Ovary (tissue), 9 donors: ENCODE measurements around the gene ZBED4. TPM values are rescaled to one million over a fixed set of nuclear protein-coding genes. Genes with fewer than 3 reads are reported as not detected.

Source experiments
- DNase-seq, 5 donors: peaks; one replicate each; pipeline ENCODE4 v3.0.0-alpha.2; 2019 to 2020
- H3K27ac ChIP-seq, 2 donors: fragments of 200-600 bp; one replicate each; pipeline versions ENCODE4 v1.5.1 to v1.8.0; 2019 to 2022
- H3K27me3 ChIP-seq: fragments of 200-600 bp; one replicate; pipeline ENCODE4 v1.8.0; 2022
- H3K36me3 ChIP-seq: fragments of 200-600 bp; sonication (generic); one replicate; pipeline ENCODE4 v1.5.1; 2019
- H3K4me1 ChIP-seq: one replicate; pipeline ENCODE4 v1.8.1; 2013; ENCODE audit warnings: mild to moderate bottlenecking, moderate library complexity; ENCODE audit not compliant: insufficient read depth
- H3K4me3 ChIP-seq: fragments of 200-600 bp; sonication (generic); one replicate; pipeline ENCODE4 v1.5.1; 2017
- H3K9me3 ChIP-seq, 2 donors: fragments of 200-600 bp in 1 of 2; sonication (generic) in 1 of 2; one replicate each; pipeline versions ENCODE4 v1.5.1 to v1.8.1; 2013 to 2019; ENCODE audit warnings: mild to moderate bottlenecking in 1 of 2, moderate library complexity in 1 of 2
- EP300 ChIP-seq: sonication (generic); formaldehyde crosslinking; IDR thresholded peaks from one replicate; pipeline ENCODE4 v1.6.1; 2017; ENCODE audit warnings: antibody characterized with exemption
- POLR2A ChIP-seq: fragments of 450-650 bp; IDR thresholded peaks from one replicate; pipeline ENCODE4 v1.6.1; 2017; ENCODE audit warnings: antibody characterized with exemption, mild to moderate bottlenecking, moderate library complexity
- WGBS, 3 donors: extraction: QIAGEN DNeasy Blood & Tissue Kit in 1 of 3; methylation state at CpG; one replicate each; pipeline versions ENCODE4 v1.1.5 to v1.1.7; 2013 to 2017; 5-methylcytosine and 5-hydroxymethylcytosine counted together
- intact Hi-C, 4 donors: fragments of 100-400 bp; cut with DNase I; formaldehyde crosslinking; loops; one replicate each; pipeline versions ENCODE4 v1.11.0 to v1.15.1; 2022 to 2023
- polyA plus RNA-seq, 2 donors: library from polyadenylated mRNA; stranded (reverse); fragments of 200-250 nt in 1 of 2; fragments of 350-450 nt in 1 of 2; fragmentation: Illumina TruSeq in 1 of 2; extraction: RNeasy Lipid Tissue Mini Kit (QIAGEN cat#74804) in 1 of 2; gene quantifications; one replicate each; pipeline ENCODE4 v1.2.3, GENCODE V29; 2013 to 2014
- total RNA-seq, 7 donors: library from RNA; depleted of rRNA in 2 of 7; stranded (reverse); fragments of >200 nt in 2 of 7; fragmentation: NEBNext Ultra II Directional in 3 of 7; extraction: Animal tissue kit (Norgen Biotek cat#: 25700) in 3 of 7; gene quantifications; one replicate each; pipeline versions ENCODE4 v1.1.0 to v1.2.4, GENCODE V29; 2016 to 2023
- TF ChIP-seq, protein P1 (sequence below), 3 donors: fragments of 450-650 bp in 2 of 3; fragments of 200-600 bp in 1 of 3; IDR thresholded peaks; one replicate each; pipeline versions ENCODE4 v1.5.1 to v1.8.0; 2016 to 2022; ENCODE audit warnings: antibody characterized with exemption in 3 of 3, mild to moderate bottlenecking in 1 of 3
- donor health status: DM: no; HTN: no; CAD: no; lungs with moderate emphysema.
- donor health status: DM: no; HTN: no; CAD: no.
- donor health status: Bipolar disorder and iron deficiency.
- donor health status: DM: yes; HTN: yes; CAD: no.
- donor health status: DM: no; HTN: no; CAD: no.
- donor health status: DM: yes; HTN: yes; CAD: no.

The ZBED4 gene
- total and polyA plus RNA-seq, 9 donors, result 3.5 to 9.6 (median 7.8) TPM

DNA sequence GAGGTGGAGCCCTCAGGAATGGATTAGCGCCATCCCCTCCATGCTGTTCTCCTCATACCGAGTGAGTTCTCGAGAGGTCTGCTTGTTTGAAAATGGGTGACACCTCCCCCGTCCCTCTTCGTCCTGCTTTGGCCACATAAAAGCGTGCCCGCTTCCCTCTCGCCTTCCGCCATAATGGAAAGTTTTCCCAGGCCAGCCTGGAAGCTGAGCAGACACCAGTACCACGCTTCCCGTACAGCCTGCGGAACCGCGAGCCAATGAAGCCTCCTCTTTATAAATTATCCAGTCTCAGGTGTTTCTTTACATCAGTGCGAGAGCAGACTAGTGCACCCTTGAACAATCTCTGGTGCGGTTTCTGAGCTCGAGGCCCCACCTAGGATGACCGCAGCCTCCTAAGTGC is 51.8 kb downstream of the ZBED4 start:
- WGBS, 3 donors, result 93 to 96% (median 95%) methylated on average over 18 of the region's 18 CpGs
- peaks cover 2% of the 10 kb centered on the region for H3K36me3 ChIP-seq

DNA sequence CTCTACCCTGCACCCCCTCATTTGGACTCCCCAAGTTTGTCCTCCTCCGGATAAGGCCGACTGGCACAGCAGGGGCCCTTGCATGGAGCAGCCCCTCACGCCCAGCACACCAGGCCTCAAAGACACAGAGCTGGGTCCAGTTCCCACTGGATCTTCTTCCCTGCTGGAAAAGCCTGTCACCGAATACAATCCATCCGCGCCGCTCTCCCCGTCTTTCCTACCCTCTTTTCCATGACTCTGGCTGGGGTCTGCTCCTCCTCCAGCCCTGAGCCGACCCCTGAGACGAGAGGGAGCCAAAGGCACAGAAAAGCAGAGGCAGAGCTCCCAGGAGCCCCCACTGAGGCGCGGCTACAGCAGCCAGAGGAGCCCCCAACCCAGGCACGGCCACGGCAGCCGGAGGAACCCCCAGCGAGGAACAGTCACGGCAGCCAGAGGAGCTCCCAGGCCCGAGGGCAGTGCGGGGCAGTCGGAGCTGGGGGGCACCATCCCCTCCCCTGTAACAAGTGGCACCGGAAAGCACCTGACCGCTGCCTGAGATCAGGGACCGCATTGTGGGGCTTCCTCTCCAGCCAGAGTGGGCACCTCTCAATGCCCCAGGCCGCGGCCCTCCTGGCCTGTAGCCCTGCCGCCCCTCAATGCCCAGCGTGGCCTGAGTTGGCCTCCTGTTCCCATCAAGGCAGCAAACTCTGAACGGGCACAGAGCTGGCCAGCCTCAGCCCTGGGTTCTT is 52.6 kb downstream of the ZBED4 start:
- TF ChIP-seq, protein P1, sequence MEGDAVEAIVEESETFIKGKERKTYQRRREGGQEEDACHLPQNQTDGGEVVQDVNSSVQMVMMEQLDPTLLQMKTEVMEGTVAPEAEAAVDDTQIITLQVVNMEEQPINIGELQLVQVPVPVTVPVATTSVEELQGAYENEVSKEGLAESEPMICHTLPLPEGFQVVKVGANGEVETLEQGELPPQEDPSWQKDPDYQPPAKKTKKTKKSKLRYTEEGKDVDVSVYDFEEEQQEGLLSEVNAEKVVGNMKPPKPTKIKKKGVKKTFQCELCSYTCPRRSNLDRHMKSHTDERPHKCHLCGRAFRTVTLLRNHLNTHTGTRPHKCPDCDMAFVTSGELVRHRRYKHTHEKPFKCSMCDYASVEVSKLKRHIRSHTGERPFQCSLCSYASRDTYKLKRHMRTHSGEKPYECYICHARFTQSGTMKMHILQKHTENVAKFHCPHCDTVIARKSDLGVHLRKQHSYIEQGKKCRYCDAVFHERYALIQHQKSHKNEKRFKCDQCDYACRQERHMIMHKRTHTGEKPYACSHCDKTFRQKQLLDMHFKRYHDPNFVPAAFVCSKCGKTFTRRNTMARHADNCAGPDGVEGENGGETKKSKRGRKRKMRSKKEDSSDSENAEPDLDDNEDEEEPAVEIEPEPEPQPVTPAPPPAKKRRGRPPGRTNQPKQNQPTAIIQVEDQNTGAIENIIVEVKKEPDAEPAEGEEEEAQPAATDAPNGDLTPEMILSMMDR (IDR thresholded peaks at IDR 0.05), result no peak
- no peak for TF ChIP-seq EP300
- TF ChIP-seq POLR2A, result no peak
- no peaks in the 10 kb centered on the region for H3K4me1 ChIP-seq
- no peak overlapping the region for H3K27ac ChIP-seq
- intact Hi-C loops, result no loop called here
- H3K4me3 ChIP-seq, result no peak overlapping the region
- WGBS, 3 donors, result 87 to 94% (median 93%) methylated on average over 23 to 28 of the region's 28 CpGs
- H3K27me3 ChIP-seq, result no peaks in the 10 kb centered on the region
- H3K36me3 ChIP-seq, result peaks cover 2% of the 10 kb centered on the region
- DNase-seq, result no peak
- H3K9me3 ChIP-seq, result no peaks in the 10 kb centered on the region

More for the DNA sequence above, 51.8 kb downstream of the ZBED4 start:
- Histone ChIP-seq H3K9me3 (no peaks in the 10 kb centered on the region), H3K4me1 (no peaks in the 10 kb centered on the region), H3K27me3 (no peaks in the 10 kb centered on the region), H3K27ac (no peak overlapping the region), H3K4me3 (no peak overlapping the region)
- intact Hi-C loops, result no loop called here
- TF ChIP-seq EP300 (no peak), POLR2A (no peak)
- TF ChIP-seq, protein P1 (IDR thresholded peaks at IDR 0.05), result no peak
- DNase-seq, result no peak

DNA sequence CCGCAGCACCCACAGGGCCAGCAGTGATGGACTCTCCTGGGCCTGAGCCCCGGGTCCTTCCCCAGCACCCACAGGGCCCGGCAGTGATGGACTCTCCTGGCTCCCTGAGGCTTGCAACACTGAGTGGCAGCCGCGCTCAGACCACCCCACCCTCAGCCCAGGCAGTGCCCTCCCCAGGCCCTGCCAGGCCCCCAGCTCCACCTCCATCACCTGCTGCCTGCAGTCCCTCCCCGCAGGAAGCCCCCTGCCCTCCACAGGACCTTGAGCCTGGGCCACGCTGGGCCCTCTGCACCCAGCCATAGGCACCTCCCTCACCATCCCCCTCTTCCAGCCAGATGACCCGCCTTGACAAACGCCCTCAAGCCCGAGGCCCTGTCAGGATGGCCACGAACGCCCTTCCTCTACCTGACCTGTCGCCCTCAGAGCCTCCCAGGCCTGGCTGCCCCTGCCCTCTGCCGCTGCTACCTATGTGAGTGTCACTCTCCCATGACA is 53.2 kb downstream of the ZBED4 start:
- Histone ChIP-seq H3K4me1 (no peaks in the 10 kb centered on the region), H3K36me3 (peaks cover 2% of the 10 kb centered on the region), H3K27me3 (no peaks in the 10 kb centered on the region), H3K9me3 (no peaks in the 10 kb centered on the region), H3K4me3 (no peak overlapping the region), H3K27ac (no peak overlapping the region)
- TF ChIP-seq POLR2A, result no peak
- TF ChIP-seq EP300, result no peak
- TF ChIP-seq, protein P1 (IDR thresholded peaks at IDR 0.05), result no peak
- intact Hi-C loops, result no loop called here
- WGBS, 3 donors, result 89 to 92% (median 91%) methylated on average over 13 to 14 of the region's 14 CpGs
- no peak for DNase-seq

DNA sequence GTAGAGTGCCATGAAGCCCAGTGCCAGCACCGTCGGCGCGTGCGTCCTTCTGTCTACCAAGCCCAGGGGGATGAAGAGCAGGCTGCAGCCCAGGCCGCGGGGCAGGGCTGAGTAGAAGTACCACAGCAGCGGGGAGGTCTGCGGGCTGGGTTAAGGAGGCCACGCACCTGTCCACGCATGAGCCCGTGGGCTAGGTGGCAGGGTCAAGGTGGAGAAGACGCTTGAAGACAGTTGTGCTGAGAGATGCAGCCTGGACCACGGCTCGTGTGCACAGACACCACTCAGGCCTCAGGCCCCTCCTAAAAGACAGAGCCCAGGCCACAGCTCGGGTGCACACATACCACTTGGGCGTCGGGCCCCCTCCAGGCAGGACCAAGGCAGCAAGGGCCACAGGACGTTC is 54.2 kb downstream of the ZBED4 start:
- intact Hi-C loops, result no loop called here
- no peak for TF ChIP-seq EP300
- no peak for TF ChIP-seq POLR2A
- Histone ChIP-seq H3K27ac (no peak overlapping the region), H3K9me3 (no peaks in the 10 kb centered on the region), H3K4me3 (no peak overlapping the region), H3K27me3 (no peaks in the 10 kb centered on the region), H3K36me3 (peaks cover 2% of the 10 kb centered on the region), H3K4me1 (no peaks in the 10 kb centered on the region)
- WGBS, 3 donors, result 91 to 93% (median 92%) methylated on average over 19 of the region's 19 CpGs
- DNase-seq, result no peak
